Frontal cortex (tissue), 4 donors: ENCODE results near the gene HPS1. TPM values are rescaled to one million over a fixed set of nuclear protein-coding genes. Genes with fewer than 3 reads are reported as not detected.
A peak's percentile ranks its signal among the peaks of the same experiment; 100 is the strongest.

Experiments
- DNase-seq, 2 donors: peaks; one replicate each; pipeline ENCODE4 v3.0.0; 2012; ENCODE audit warnings: low spot score in 2 of 2
- FAIRE-seq: peaks from 2 replicates; lab custom pipeline; 2012; peaks lifted over from hg19 to GRCh38; lab: Jason Lieb, UNC
- total RNA-seq: library from RNA; depleted of rRNA; stranded (reverse); fragments of >200 nt; gene quantifications from one replicate; pipeline ENCODE4 v1.2.3, GENCODE V29; 2014
- donor health status: control.
- donor health status: control.
- donor health status: control.

The HPS1 gene
- total RNA-seq, 1 donor from 2014 or later: 10.2 TPM

- DNase-seq (no peak), FAIRE-seq (no peak)
These were observed 20.2 kb upstream of the HPS1 start for GRCh38 chr10:98466861-98467505.

GRCh38 chr10:98465866-98466265, 19.1 kb upstream of the HPS1 start:
- no peak for DNase-seq
- no peak for FAIRE-seq

DNA sequence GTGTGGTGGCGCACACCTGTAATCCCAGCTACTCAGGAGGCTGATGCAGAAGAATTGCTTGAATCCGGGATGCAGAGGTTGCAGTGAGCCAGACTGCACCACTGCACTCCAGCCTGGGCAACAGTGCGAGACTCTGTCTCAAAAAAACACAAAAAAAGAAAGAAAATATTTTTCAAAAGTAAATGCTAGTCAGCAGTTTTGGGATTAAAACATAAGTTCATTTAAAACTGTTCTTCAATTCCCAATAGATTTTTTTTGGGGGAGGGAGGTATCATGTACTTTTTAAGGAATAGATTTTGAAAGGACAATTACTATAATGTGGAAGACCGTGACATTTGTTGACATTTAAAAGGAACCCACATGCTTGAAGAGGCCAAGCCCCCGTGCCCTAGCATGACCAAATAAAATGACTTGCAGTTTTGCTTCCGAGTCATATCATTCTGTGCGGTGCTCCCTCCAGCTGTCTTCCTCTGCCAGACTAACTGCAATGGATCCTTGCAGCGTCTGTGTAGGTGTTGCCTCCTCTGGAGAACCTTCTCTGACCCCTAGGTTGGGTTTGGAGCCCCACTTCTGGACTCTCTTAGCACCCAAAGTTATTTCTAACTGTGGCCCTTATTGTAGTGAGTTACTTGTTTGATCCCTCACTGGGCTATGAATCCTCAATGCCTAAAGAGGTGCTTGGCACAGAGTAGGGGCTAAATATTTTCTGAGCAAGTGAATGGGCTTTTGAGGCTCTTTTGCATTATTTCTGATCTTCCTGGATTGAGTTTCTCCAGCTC, 17.4 kb upstream of the HPS1 start:
- no peak for FAIRE-seq

DNA sequence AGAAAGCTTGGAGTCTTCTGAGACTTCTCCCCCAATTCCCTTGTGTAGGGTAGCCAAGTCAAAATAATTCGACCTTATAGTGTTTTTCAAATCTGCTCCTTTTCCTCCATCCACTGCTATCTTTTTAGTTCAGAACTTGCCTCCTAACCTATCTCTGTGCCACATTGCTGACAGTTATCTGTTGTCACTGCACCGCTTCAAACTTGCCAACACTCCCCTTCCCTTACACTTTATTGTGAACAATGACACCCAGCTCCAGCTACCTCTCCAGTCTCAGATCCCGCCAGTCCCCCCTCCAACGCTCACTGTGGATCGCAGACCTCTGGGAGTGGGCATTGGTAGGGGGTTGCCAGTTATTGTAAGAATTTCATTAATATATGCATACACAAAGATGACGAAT, 16.3 kb upstream of the HPS1 start:
- FAIRE-seq: no peak
- DNase-seq: no peak

More for the DNA sequence above, 17.4 kb upstream of the HPS1 start:
- no peak for DNase-seq

GRCh38 chr10:98461500-98461842, 14.7 kb upstream of the HPS1 start:
- FAIRE-seq (no peak), DNase-seq (no peak)

DNA sequence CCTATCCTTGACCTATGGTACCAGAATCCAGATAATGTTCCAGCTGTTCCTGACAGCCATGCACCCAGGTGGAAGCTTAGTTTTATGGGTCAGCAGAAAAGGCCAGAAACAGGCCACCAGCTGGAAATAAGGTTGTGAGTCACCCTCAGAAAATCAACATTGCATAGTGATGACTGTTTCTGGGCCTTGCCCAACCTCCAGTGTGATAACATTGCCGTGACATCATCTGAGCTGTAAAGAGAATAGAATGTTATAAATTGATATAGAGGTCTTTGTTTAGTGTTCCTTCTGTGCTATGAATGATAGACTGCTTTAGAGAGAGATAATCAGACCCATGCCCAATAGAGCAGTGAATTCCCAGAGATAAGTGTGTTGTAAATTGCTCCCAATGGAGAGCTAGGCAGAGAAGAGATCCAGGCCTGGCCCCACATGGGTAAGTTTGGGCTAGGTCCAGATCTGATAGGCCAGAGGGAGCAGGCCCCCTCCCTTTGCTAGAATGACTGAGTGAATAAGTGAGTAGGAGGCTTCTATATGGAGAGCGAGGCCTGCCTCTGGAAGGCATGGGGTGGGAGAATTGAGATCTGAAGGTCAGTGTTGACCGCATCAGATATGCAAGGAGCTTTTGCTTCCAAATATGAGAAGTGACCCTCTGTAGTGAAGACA, 14.2 kb upstream of the HPS1 start:
- DNase-seq (no peak), FAIRE-seq (no peak)

DNA sequence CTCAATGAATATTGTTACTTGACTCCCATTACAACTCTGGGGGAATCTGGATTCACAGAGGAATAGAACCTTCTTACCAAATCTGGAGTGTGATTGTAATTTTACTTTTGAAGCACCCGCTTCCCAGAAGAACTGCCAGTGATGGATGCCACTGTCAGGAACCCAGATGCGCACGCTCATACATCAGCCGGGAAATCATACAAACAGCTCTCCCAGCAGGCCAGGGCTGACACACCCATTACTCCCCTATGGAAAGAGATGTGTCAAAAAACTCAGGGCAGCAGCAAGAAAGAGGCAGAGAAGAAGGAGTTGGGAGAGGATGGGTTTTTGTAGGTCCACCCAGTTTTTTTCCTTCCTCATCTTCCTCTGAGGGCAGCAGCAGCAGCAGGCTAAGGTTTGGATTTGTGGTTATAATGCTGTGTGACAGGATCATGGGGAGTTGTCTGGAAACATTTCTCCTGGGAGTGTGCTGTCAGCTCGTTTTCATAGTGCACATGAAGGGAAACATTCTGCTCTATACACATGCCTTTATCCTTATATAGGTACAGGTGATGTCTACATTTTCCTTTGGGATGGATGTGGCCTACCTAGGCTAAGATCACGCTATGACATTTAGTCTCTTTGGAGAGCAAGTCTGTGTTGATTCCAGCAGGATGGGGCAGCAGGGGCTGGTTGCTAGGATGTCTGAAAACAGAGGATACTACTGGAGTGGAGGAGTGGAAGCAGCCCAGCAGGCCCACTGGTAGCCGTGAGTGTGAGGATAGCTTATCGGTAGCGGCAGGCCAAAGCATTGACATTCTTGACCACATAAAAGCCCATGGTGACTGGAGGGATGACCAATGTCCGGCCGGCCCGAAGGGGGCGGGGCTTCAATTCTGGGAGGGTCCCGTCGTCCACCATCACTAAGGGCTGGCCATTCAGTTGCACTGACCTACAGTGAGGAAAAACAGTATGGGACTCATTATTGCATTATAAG, 12.4 kb upstream of the HPS1 start:
- DNase-seq (no peak), FAIRE-seq (no peak)

DNA sequence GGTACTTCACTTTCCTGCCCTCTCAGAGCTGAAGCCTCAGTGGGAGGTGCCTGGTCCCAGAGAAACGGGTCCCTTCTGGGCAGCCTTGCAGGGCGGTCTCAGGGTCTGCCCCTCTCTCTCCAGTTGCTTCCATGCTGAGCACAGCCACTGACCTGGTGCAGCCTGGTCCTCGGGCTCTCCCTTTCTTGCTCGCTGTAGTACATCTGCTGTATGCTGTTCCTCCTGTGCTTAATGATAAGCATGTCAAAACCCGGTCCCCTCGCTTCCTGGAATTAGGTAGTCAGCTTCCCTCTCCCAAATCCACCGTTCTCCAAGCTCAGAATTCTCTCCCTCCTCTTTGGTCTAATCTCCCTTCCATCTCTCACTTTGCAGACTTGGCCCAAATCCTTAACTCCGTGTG, 11.0 kb upstream of the HPS1 start:
- DNase-seq (no peak), FAIRE-seq (no peak)

- FAIRE-seq (no peak), DNase-seq (no peak)
These were observed 10.1 kb upstream of the HPS1 start for GRCh38 chr10:98456686-98457482.

DNA sequence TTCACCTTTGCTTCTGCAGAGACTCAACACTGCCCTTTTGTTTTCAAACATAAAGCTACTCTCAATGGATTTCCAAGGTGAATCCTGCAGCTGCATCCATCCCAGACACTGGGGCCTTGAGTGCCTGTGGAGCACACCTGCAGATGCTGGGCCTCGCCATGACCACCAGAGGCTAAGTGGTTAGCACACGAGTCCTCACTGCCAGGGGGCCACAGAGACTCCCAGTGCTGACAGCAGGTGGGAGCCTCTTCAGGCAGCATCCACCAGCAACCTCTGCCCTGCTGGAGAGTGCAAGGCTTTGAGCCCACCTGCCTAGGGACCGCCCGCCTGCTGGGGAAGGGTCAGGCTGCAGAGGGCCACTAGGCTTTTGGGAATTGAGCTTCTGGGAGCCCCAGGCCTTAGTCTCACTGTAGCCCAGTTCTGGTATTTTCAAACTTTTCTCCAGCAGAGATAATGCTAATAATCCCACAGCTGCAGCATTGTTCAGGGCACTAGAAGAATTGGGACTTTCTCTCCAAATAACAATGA, 9.4 kb upstream of the HPS1 start:
- no peak for FAIRE-seq
- DNase-seq: no peak

GRCh38 chr10:98453729-98454128, 7.0 kb upstream of the HPS1 start:
- FAIRE-seq (no peak), DNase-seq (no peak)

DNA sequence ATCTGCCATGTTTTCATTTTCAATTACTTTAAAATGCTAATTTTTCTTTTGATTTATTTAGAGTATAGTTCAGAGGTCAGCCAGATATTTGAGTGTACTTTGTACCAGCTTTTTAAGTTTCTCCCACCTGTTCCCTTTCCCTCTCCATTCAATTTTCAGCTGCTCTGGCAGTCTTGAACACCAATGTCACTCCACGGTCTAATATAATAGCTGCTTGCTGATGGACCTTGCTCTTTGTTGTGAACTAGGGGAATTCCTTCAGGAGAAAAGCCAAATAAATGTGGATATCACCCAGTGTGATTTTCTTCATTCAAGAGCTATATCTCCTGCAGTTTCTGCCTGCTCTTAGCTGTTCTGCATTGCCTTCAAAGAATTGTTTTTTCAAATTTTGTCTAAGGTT, 3.9 kb upstream of the HPS1 start:
- DNase-seq: no peak
- no peak for FAIRE-seq

DNA sequence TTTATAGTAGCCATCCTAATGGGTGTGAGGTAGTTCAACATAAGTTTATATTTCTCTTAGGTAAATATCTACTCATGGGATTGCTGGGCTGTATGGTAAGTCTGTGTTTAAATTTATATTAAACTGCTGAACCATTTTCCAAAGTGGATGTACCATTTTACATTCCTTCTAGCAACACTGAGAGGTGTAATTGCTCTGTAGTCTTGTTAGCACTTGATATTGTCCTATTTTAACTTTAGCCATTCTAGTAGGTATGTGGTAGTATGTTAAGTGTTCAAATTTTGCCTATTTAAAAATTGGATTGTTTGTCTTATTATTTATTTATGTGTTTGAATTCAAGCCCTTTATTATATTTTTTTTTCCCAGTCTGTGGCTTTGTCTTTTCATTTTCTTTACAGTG, 2.6 kb upstream of the HPS1 start:
- no peak for DNase-seq
- FAIRE-seq: no peak

- FAIRE-seq (no peak), DNase-seq (peak in 1 of 2 donors; percentile 47)
These were observed 529 bp downstream of the HPS1 start for GRCh38 chr10:98446151-98446660.

GRCh38 chr10:98445200-98445812, 1.4 kb downstream of the HPS1 start:
- FAIRE-seq (no peak), DNase-seq (no peak)

DNA sequence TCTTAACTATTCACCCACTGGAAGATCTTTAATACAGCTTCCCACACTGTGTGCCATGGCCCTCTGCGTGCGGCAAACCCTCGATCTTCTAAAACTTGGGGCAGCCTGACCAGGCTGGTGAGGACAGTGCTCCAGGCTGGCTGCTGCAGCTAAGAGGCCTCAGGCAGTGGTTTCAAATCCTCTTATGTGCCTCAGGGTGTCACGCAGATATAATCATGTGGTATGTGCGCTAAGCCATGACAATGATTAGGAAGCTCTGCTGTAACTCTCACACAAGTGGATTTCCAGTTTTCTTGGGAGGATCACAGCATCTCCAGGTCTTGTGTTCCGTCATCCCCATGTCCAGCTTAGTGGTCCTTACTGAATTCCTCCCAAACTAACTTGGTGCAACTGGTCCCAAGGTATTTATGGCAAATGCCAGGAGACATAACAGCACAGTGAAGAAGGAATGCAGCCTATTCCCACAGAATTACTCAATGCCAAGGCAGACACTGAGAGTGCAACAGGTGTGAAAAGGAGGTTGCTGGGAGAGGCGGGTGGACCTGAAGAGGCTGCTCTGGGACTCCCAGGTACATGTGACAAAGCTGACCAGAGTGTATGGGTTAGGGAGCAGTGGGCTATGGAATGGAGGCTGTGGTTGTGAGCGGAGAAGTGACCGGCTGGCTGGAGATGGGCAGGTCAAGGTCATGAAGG, 2.3 kb downstream of the HPS1 start:
- FAIRE-seq (no peak), DNase-seq (no peak)

DNA sequence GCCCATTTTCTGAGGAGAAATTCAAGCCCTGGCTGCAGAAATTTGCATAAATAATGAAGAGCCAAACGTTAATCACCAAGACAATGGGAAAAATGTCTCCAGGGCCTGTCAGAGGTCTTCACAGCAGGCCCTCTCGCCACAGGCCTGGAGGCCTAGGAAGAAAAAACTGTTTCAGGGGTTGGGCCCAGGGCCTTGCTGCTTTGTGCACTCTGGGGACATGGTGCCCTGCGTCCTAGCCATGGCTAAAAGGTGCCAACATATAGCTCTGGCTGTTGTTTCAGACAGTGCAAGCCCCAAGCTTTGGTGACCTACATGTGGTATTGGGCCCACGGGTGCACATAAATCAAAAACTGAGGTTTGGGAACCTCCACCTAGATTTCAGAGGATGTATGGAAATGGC, 8.0 kb downstream of the HPS1 start:
- no peak for FAIRE-seq

DNA sequence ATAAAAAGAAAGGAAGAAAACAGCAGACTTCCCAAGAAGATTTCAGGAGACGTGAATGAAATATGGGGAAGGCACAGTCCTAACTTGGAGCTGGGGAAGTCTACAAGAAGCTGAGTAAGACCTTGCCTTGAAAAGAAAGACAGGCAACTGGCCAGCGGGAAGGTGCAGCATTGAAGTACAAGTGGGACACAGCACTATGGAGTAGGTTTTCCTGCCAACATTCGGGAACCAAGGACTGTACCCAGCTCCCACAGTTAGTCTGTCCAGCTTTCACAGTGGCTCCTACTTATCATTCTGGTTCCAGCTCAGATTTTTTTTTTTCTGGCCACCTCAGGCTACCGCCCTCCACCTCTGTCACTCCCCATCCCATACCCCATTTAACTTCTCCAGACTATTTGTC, 10.0 kb downstream of the HPS1 start:
- FAIRE-seq (no peak), DNase-seq (no peak)

More for the DNA sequence above, 8.0 kb downstream of the HPS1 start:
- DNase-seq: no peak
